AG04449 (cell line): ENCODE results near the gene DPH6.

Source experiments
- CTCF ChIA-PET: fragments of 350-600 bp; formaldehyde crosslinking; extraction: SDS; loops from one replicate; lab custom pipeline; 2021; ENCODE audit warnings: antibody characterized with exemption; lab: Yijun Ruan, JAX
- POLR2A ChIA-PET: fragments of 400-600, 350-600 bp; formaldehyde crosslinking; extraction: SDS; loops from one replicate; lab custom pipeline; 2020; ENCODE audit warnings: antibody characterized with exemption, inconsistent platforms; lab: Yijun Ruan, JAX
- DNase-seq: peaks from one replicate; pipeline ENCODE4 v3.0.0-alpha.2; 2010; ENCODE audit warnings: low read depth, low spot score
- H3K4me3 ChIP-seq: 2 replicates; pipeline ENCODE4 v1.5.1; 2011; ENCODE audit warnings: low read depth, mild to moderate bottlenecking, control low read depth, low read length
- TF ChIP-seq, protein P1 (sequence below): IDR thresholded peaks from one replicate; pipeline ENCODE4 v1.5.1; 2011; ENCODE audit warnings: mild to moderate bottlenecking, moderate library complexity, low read length, control low read depth, inconsistent platforms; ENCODE audit not compliant: insufficient read depth; ENCODE audit errors: missing control alignments

DPH6 gene

DNA sequence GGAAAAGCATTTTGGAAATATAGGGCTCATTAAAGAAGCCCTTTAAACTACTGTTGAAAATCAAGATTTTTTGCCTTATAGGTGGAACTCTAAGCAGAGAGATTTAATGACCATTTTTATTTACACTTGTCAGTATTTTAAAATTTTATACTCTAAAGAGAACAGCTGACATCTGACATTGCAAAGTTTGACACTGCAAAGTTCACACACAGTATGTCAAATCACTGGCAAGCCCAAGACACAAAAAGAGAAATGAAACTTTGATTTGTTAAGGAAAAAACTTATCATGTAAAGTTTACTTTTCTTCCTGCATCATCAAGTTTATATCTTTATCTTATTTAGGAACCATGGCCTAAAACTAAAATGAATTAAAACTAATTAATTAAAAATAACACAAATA lies 40.2 kb downstream of the DPH6 start:
- no peak overlapping the region for H3K4me3 ChIP-seq
- ChIA-PET POLR2A (no interaction called here), CTCF (interaction anchor here (0.6 to 1.0 kb wide), 3 partner anchors 62 to 427 kb away, joined by 3 read pairs; no protein-coding TSS in a partner anchor)
- TF ChIP-seq, protein P1, sequence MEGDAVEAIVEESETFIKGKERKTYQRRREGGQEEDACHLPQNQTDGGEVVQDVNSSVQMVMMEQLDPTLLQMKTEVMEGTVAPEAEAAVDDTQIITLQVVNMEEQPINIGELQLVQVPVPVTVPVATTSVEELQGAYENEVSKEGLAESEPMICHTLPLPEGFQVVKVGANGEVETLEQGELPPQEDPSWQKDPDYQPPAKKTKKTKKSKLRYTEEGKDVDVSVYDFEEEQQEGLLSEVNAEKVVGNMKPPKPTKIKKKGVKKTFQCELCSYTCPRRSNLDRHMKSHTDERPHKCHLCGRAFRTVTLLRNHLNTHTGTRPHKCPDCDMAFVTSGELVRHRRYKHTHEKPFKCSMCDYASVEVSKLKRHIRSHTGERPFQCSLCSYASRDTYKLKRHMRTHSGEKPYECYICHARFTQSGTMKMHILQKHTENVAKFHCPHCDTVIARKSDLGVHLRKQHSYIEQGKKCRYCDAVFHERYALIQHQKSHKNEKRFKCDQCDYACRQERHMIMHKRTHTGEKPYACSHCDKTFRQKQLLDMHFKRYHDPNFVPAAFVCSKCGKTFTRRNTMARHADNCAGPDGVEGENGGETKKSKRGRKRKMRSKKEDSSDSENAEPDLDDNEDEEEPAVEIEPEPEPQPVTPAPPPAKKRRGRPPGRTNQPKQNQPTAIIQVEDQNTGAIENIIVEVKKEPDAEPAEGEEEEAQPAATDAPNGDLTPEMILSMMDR: no peak
- no peak for DNase-seq

DNA sequence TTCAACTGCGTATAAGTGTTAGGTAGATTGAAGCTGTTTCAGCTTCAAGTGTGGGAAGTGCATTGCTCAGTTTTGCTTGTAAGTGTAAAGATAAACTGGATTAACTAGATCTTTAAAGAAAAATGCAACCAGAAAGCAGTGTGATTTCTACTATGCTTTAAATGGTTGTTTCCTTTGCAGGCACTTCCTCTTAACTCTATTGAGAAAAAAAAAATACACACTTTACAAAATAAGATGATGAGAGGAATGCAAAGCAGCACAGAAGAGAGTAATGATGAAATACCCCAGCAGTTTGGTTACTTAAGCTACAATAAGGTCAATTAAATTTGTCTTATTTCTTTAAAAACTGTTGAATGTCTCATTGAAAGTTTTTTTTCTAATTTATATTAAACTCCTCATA lies 40.8 kb downstream of the DPH6 start:
- DNase-seq: peak; percentile 3
- no peak overlapping the region for H3K4me3 ChIP-seq
- CTCF ChIA-PET: interaction anchor here (1.0 to 1.4 kb wide), 2 partner anchors 60 to 426 kb away, joined by 3 to 5 read pairs; no protein-coding TSS in a partner anchor
- POLR2A ChIA-PET: no interaction called here
- TF ChIP-seq, protein P1: no peak

DNA sequence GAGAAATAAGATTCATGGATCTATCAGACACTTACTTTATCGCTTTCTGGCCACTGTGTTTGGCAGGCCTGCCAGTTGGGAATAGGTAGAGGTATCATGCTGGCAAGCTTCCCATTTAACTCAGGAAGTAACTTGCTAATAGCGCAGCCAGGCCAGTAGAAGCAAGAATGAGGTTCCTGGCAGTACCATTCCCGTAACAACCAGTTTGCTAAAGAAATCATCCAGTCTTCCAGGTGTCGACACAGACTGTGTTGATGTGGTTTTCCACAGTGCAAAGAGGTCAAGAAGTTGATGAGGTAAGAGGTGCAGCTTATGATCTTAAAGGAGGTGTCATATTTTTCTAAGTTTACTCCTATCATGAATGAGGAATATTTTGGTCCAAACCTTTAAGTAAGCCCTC lies 46.2 kb downstream of the DPH6 start:
- TF ChIP-seq, protein P1: no peak
- ChIA-PET CTCF (interaction anchor here (1.1 to 1.9 kb wide), 4 partner anchors 56 to 421 kb away, joined by 3 to 6 read pairs (median 5); no protein-coding TSS in a partner anchor), POLR2A (interaction anchor here (0.9 kb wide), 1 partner anchor 512 kb away, joined by 3 read pairs; the partner anchor contains the start of gene ZNF770)
- H3K4me3 ChIP-seq: no peak overlapping the region
- DNase-seq: no peak

DNA sequence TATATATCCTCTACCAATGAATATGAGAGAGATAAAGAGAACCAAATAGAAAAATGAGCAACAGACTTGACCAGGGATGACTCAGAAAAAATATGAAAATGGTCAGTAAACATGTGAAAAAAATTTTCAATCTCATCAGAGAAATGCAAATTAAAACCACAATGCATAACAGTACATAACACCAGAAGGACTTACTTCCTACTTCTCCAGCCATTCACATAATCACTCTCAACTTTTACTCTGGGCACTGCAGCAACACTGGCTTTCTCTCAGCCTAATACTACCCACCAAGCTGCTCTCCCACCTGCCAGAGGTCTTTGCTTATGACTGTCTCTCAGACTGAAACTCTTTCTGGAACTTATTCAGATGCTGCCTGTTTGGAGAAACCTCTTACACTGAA lies 49.4 kb downstream of the DPH6 start:
- ChIA-PET CTCF (interaction anchor here (0.8 to 2.1 kb wide), 4 partner anchors 12 to 207 kb away, joined by 3 to 5 read pairs (median 4); no protein-coding TSS in a partner anchor), POLR2A (no interaction called here)
- TF ChIP-seq, protein P1: no peak
- no peak for DNase-seq
- H3K4me3 ChIP-seq: no peak overlapping the region

DNA sequence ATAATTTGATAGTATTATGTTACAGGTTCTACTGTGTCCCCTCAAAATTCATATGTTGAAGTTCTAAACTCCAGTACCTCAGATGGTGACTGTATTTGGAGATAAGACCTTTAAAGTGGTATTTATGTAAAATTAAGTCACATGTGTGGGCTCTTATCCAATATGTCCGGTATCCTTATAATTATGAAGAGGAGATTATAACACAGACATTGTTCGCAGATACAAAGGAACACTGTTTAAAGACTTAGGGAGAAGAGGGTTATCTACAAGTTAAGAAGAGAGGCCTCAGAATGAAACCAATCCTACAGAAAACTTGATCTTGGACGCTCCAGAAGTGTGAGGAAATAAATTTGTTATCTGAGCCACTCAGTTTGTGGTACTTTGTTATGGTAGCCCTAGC lies 50.9 kb downstream of the DPH6 start:
- ChIA-PET POLR2A (no interaction called here), CTCF (no interaction called here)
- TF ChIP-seq, protein P1: no peak
- no peak overlapping the region for H3K4me3 ChIP-seq
- no peak for DNase-seq

DNA sequence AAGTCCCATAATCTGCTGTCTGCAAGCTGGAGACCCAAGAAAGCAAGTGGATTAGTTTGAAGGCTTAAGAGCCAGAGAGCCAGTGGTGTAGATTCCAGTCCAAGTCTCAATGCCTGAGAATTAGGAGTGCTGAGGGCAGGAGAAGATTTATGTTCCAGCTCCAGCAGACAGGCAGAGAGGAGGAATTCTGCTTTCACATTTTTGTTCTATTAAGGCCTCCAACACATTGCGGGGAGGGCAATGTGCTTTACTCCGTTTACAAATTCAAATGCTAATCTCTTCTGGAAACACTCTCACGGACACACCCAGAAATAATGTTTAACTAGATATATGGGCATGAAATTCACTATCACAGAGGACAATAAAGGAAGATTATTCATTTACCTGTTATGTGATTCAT lies 54.0 kb downstream of the DPH6 start:
- DNase-seq: no peak
- no peak overlapping the region for H3K4me3 ChIP-seq
- ChIA-PET CTCF (interaction anchor here (0.8 kb wide), 1 partner anchor 47 kb away, joined by 3 read pairs; no protein-coding TSS in a partner anchor), POLR2A (no interaction called here)
- TF ChIP-seq, protein P1: no peak
